HL-60 (cell line): ENCODE results near the gene MYL9.
"Not testable (repeated sequence)": the region's sequence is repeated elsewhere in the genome, so short reads cannot be mapped to it uniquely, and the experiment has no call there.

Experiments
- DNase-seq, 2 experiments: peaks; one replicate each; pipeline ENCODE4 v3.0.0-alpha.2; 2010 to 2020; ENCODE audit warnings: low read depth in 1 of 2, low spot score in 1 of 2
- H3K27ac ChIP-seq: fragments of 250-450 bp; sonication (Bioruptor Pico); replicated peaks from 2 replicates; pipeline ENCODE4 v1.5.1; 2020; ENCODE audit warnings: mild to moderate bottlenecking, moderate library complexity
- H3K27me3 ChIP-seq: fragments of 250-450 bp; sonication (Bioruptor Pico); 2 replicates; pipeline ENCODE4 v1.5.1; 2021; ENCODE audit warnings: mild to moderate bottlenecking, moderate library complexity; ENCODE audit not compliant: insufficient read depth, poor library complexity, severe bottlenecking
- H3K4me3 ChIP-seq: replicated peaks from 2 replicates; pipeline ENCODE4 v1.5.1; 2011; ENCODE audit warnings: mild to moderate bottlenecking, control low read depth, low read length; ENCODE audit not compliant: insufficient read depth
- CTCF ChIP-seq: IDR thresholded peaks from one replicate; pipeline ENCODE4 v1.5.1; 2011; ENCODE audit warnings: low read length, control low read depth, inconsistent platforms; ENCODE audit not compliant: insufficient read depth
- GABPA ChIP-seq: IDR thresholded peaks from 2 replicates; pipeline ENCODE4 v1.6.1; 2012; ENCODE audit warnings: low read depth
- POLR2AphosphoS5 ChIP-seq: IDR thresholded peaks from 2 replicates; pipeline ENCODE4 v1.6.1; 2012; ENCODE audit warnings: low read depth
- REST ChIP-seq: IDR thresholded peaks from 2 replicates; pipeline ENCODE4 v1.6.1; 2012; ENCODE audit warnings: low read depth; ENCODE audit not compliant: insufficient replicate concordance
- SPI1 ChIP-seq: IDR thresholded peaks from 2 replicates; pipeline ENCODE4 v1.6.1; 2012; ENCODE audit warnings: low read depth, mild to moderate bottlenecking, borderline replicate concordance

Gene MYL9

GRCh38 chr20:36562724-36563123, 21.4 kb downstream of the MYL9 start:
- TF ChIP-seq SPI1, result no peak
- no peak for TF ChIP-seq CTCF
- TF ChIP-seq POLR2AphosphoS5, result no peak
- no peak for TF ChIP-seq REST
- no peak for TF ChIP-seq GABPA
- Histone ChIP-seq H3K27me3 (no peaks in the 10 kb centered on the region), H3K27ac (no peak overlapping the region), H3K4me3 (no peak overlapping the region)
- no peak for DNase-seq

DNA sequence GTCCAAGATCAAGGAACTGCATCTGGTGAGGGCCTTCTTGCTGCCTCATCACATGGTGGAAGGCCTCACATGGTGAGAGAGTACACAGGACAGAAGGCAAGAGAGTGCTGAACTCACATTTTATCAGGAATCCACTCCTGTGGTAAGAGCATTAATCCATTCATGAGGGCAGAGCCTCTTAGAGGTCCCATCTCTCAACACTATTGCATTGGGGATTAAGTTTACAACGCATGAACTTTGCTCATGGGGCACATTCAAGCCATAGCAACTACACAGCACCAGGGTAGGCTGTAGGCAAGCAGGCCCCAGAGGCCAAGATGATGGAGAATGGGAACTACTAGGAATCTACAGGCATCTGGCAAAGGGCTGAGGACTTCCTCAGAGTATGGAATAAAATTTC, 22.1 kb downstream of the MYL9 start:
- no peak for DNase-seq
- H3K4me3 ChIP-seq, result no peak overlapping the region
- no peak overlapping the region for H3K27ac ChIP-seq
- H3K27me3 ChIP-seq, result no peaks in the 10 kb centered on the region
- TF ChIP-seq POLR2AphosphoS5, result no peak
- no peak for TF ChIP-seq REST
- TF ChIP-seq CTCF, result no peak
- no peak for TF ChIP-seq GABPA
- no peak for TF ChIP-seq SPI1

- DNase-seq, H3K27ac ChIP-seq, H3K4me3 ChIP-seq, H3K27me3 ChIP-seq: not testable (repeated sequence)
These were observed 22.9 kb downstream of the MYL9 start for GRCh38 chr20:36564078-36564725.

GRCh38 chr20:36564726-36565121, 23.4 kb downstream of the MYL9 start:
- H3K27me3 ChIP-seq, H3K4me3 ChIP-seq, DNase-seq, H3K27ac ChIP-seq: not testable (repeated sequence)

- no peak for DNase-seq
- Histone ChIP-seq H3K4me3 (no peak overlapping the region), H3K27me3 (no peaks in the 10 kb centered on the region), H3K27ac (no peak overlapping the region)
- TF ChIP-seq REST (no peak), POLR2AphosphoS5 (no peak), CTCF (no peak), GABPA (no peak), SPI1 (no peak)
These were observed 24.2 kb downstream of the MYL9 start for GRCh38 chr20:36565520-36565919.
